Esophagus muscularis mucosa (tissue), 3 donors: ENCODE measurements around the gene MAST4.

Experiments used
- CTCF ChIP-seq, 3 experiments: fragments of 200-600 bp in 2 of 3; fragments of 450-650 bp in 1 of 3; sonication (generic) in 2 of 3; IDR thresholded peaks; one replicate each; pipeline ENCODE4 v1.5.1; 2017 to 2019; ENCODE audit warnings: antibody characterized with exemption in 3 of 3, mild to moderate bottlenecking in 2 of 3, moderate library complexity in 1 of 3
- POLR2AphosphoS5 ChIP-seq, 2 donors: sonication (generic); formaldehyde crosslinking; IDR thresholded peaks; one replicate each; pipeline ENCODE4 v1.6.1; 2017; ENCODE audit warnings: antibody characterized with exemption in 2 of 2

- TF ChIP-seq CTCF (IDR thresholded peaks at IDR 0.05) (no peak), POLR2AphosphoS5 (IDR thresholded peaks at IDR 0.05) (no peak)
Observed at GRCh38 chr5:66616520-66617225, 20.5 kb downstream of the MAST4 start.
